NB4 (cell line): ENCODE measurements around the gene KIF13A.

Experiments
- CTCF ChIP-seq: IDR thresholded peaks from one replicate; pipeline ENCODE4 v1.5.1; 2012; ENCODE audit warnings: low read depth, low read length
- POLR2A ChIP-seq: IDR thresholded peaks from 2 replicates; pipeline ENCODE4 v1.6.1; 2011; ENCODE audit warnings: mild to moderate bottlenecking; ENCODE audit not compliant: insufficient read length; ENCODE audit errors: extremely low read depth

- TF ChIP-seq CTCF (no peak), POLR2A (no peak)
Observed at GRCh38 chr6:17904491-17905120, 82.8 kb downstream of the KIF13A start.
